SKM-1 treated with dmso at 0.1 percent for 144 hours (cell line): Measurements from ENCODE around the gene SMYD3.

Experiments used
- DNase-seq: peaks from one replicate; lab custom pipeline; 2025; ENCODE audit not compliant: unreplicated experiment; lab: John Stamatoyannopoulos, UW

SMYD3 gene

DNA sequence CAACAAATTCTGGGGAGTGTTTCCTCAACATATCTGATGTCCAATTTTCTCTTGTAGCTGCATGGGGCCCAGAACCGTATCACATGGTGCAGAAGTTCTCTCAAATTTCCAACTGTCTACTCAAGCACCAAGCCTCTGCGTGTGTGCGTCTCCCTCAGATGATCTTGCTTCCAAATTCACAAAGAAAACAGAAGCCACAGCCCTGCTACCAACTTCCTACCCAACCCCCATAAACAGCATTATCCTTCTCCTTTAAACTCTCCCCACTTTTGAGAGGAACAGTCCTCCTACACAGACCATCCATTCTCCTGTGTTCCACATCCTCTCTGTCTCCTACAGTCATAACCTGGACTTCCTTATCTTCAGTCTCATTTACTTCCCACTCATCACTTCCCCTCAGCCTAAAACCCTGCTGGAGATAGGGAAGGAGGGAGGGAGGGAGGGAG, 354.1 kb downstream of the SMYD3 start:
- DNase-seq: peak; percentile 28

DNA sequence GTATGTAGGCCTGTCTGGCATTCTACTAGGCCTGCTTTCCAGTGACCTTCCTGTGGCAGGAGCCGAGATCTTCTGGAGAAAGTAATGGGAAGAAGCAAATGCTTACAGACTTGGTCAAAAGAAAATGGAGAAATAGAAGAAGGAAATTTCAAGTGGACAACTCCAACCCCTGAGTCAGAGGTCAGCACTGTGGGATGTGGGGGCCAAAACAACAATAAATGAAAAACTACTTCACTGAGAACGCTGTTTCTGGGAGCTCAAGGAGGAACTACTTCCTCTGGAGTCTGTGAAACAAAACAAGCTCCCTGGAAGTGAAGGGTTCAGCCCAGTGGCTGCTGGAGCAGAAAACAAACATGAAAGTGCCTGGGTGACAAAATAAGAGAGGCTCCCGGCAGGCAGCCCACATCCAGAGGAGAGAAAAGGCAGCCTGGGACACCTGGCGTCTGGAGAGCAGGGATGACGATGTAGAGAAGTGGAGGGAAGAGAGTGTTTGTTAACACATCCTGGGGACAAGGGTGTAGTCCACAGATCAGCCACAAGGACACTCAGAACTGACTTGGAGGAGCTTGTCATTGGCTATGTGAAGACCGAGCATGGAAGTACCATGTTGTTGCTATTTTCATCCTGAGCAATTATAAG, 355.2 kb downstream of the SMYD3 start:
- no peak for DNase-seq

DNA sequence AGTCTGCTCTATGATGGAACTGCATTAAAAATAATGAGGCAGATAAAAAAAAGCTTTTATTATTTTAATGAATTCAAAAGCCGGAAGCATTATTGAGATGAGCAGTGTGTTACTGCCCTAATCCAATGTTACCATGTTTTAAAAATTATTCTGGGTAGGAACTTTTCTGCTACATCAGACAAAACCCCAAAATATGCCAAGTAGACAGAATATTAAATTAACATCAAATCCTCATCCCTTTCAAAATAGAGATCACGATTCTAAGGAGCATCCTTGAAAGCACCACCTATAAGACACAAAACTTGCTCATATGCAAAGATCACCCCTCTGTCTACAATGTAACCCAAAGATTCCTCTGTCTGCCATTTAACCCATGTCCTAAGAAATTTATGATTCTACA, 357.5 kb downstream of the SMYD3 start:
- DNase-seq: no peak

DNA sequence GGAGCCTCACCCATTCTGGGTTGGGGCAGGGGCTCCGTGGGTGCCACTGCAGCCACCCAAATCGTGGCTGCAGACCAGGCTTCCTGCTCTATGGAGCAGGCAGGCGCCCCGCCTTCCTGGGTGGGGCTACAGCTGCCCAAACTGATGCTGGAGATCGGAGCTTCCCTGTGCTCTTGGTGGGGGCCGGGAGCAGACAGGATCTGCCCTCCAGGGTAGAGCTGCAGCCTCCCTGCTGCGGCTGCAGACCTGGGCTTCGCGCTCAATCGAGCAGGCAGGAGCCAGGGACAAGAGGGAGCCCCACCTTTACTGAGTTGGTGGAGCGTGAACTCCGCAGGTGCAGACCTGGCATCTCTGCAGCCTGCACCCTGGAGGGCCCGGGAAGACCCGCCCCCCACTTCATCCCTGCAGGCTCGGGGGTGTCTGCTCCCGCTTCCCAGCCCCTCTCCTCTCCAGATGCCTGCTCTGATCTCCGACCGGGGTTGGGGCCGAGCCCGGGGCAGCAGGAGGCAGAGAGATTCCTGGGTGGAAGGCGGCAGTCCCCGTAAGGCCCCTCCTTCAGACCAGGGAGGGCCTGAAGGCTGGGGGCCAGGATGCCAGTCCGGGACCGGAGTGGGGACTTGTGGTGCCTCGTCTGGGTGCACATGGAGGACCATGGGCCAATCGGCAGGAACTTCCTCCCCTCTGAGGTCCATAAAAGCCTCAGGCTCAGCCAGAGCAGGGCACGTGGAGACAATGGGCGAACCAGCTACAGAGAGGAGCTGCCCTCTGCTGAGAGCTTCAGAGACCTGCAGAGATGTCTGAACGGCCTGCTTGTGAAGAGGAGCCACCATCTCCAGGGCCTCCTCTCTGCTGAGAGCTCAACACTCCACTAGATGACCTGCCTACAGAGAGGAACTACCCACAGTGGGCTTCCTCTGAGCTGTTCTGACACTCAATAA, 359.3 kb downstream of the SMYD3 start:
- no peak for DNase-seq

DNA sequence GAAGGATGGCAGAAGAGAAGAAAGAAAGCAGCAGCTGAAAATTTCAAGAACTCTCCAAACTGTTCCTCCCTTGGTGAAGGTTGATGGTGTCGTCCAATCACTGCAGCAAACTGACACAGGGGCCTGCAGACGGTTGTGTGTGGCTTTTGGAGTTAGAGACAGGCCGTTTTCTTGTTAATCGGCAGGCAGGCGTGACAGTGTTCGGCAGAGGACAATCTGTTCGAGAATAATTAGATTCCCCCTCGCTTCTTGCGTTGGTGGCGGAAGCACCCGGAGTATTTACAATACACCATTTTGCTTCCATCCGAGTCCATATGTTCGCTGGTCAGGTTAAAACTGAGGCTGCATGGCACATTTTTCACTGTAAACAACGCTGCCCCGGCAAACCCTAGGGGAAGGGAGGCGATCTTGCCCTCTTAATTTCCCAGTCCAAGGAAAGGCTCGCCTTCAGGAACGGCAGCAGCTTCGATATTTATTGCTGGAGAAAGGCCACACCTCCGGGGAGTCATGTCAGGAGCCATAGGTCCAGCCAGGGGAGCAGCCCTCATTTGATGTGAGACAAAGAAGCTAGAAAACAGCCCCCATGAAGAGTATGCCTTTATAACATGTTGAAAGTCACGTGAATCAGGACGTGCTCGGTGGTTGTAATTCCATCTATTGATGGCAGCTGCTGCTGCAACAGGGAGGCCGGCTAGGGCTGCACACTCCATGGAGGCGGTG, 360.1 kb downstream of the SMYD3 start:
- DNase-seq: no peak

DNA sequence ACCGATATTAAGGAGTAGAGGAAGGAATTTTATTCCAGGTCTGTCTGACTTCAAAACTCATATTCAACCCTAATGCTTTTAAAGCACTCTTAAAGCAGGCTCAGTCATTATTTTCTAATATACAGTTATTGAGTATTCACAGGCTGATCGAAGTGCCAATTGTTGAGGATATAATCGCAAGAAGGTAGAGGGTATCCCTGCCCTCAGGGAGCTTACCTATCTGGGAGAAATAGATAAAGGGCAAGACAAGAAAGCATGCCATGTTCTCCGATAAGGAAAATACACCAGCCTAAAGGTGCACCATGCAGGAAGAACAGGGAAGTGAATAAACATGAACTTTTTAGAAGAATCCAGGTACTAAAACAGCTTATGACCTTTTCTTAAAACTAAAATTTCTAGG, 361.2 kb downstream of the SMYD3 start:
- no peak for DNase-seq

DNA sequence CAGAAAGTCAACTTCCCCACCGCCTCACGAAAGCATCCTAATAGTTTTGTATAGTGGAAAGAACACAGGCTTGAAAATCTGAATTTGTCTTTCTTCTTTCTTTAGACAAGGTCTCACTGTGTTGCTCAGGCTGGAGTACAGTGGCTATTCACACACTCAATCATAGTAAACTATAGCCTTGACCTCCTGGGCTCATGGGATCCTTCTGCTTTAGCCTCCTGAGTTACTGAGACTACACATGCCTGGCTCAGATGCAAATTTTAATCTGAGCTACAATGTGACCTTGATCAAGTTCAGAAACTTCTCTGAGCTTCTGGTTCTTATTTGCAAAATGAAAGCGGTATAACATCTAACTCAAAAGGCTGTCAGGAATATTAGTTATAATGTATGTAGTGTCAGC, 362.1 kb downstream of the SMYD3 start:
- no peak for DNase-seq

DNA sequence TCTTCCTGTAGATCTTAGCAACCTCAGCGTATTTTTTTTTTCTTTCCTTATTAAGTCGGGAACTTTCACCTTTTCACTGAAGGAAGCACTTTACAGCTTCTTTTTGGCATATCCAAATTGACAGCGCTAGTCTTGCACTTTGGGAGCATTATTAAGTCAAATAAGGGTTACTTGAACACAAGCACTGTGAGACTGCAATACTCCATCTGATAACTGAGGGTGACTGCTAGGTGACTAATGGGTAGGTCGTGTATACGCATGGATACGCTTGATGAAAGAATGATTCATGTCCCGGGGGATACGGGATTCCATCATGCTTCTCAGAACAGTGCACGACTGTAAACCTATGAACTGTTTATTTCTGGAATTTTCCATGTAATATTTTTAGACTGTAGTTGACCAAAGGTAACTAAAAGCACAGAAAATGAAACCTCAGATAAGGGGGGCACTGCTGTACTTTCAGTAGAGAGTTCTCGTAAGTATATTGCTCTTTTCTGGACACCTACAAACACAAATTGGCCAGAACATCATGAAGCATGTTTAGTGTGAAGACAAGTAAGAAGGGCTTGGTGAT, 364.7 kb downstream of the SMYD3 start:
- DNase-seq: no peak

DNA sequence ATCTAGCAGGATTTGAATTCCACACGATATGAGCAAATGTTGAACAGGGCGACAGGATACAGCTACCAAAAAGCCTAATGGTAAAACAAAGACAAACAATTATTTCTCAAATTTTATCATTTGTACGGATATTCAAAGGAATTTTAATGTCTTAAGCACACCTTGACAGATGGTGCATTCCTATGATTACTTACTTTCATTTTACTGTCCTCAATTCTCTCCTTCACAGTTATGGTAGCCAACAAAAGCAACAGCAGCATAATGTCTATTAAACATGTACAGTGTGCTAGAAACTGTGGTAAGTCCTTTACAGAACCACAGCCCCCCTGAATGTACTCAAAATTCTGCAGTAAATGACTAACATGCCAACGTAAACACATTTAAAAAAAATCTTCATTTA, 365.8 kb downstream of the SMYD3 start:
- no peak for DNase-seq

DNA sequence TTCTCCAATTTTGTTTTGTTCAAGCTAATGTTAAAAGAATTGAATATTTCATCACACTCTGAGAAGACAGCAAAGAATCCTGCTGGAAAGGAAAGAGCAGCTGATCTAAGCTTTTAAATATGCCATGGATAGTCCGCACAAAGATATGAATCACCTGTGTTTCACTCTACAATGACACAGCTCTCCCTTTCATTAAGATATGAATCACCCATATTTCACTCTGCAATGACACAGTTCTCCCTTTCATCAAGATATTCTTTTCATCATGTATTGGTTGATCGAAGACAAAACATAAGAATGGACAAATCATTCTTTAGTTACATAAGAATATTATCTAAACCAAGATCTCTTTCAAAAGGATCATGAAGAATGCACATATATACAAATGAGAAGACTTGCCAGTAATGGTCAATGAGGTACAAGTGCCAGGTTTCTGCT, 367.3 kb downstream of the SMYD3 start:
- DNase-seq: no peak

DNA sequence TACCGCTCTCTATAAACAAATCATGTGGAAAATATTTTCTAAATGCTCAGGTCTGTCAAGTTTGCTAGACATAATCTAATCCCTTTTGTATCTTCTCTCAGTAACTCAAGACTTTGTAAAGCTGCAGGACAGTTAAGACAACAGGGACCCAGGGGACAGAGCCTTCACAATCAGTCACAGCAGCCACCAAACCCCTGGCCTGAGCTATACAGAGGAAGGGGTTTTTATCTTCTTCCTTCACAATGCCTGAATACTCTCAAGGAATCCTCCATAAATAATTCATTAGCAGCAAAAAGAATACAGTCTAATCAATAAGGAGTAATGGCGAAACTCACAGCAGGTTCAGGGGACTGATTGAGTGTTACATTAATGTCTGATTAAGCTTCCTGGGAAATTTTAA, 368.3 kb downstream of the SMYD3 start:
- DNase-seq: no peak

DNA sequence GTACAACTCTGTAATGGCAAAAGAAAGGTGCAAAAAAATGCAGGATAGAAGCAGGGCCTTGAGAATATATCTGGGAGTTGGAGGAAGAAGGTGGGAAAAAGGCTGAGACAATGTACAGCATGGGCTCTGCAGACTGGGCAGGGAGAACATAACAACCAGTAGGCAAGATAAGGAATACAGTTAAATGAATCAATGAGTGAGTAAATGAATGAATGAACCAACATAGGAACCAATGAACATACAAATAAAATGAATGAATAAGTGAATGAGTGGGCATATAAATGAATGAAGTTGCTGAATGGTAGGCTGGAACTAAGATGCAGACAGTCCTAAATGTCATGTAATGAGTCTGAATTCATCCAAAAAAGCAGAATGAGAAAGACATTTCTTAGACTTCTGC, 370.6 kb downstream of the SMYD3 start:
- DNase-seq: no peak

DNA sequence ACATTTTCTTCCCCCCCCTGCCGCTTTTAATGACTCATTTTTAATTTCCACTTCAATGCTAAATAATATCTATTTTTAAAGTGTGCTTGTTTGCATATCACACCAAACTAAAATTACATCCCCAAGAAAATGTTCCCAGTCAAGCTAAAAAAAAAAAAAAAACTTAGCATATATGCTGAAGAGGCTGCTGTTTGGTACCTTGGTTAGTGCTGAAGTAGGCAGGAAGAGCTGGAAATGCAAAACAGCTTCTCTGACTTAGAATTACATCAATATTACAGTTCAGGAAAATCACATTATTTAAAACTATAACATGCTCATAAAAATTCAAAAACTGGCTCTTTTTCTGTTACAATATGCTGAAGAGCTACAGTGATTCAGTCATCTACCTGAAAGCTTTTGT, 372.3 kb downstream of the SMYD3 start:
- DNase-seq: no peak

DNA sequence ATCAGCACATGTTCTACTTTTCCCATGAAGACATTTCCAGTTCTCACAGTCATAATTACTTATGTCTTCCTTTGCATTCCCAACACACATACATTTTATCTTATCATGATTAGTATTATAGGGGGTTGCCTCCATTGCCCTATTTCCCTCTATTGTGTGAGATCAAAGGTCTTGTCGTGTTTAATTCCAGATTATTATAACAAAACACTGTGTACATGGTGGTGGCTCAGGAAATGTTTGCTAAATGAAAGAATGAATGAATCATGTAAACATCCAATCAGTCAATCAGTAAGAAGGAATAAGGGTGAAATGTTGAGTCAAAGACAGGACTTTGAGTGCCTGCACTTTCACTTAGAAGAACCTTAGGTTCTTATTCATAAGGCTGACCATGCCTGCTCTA, 376.0 kb downstream of the SMYD3 start:
- DNase-seq: no peak

DNA sequence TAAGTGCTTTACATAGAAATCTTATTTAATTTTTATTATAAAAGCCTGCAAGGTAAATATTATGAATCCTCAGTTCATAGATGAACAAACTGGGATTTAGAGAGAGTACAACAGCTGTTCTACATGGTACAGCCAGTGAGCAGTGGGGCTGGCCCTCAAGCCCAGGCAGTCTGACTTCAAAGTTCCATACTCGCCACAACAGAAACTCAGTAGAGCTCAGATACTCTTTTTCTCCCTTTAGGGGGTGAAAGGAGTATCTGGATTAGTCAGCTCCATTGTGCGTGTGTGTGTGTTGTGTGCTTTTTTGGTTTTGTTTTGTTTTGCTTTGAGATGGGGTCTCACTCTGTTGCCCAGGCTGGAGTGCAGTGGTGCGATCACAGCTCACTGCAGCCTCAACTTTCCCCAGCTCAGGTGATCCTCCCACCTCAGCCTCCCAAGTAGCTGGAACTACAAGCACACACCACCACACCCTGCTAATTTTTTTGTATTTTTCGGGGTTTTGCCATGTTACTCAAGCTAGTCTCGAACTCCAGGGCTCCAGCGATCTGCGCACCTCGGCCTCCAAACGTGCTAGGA, 378.5 kb downstream of the SMYD3 start:
- no peak for DNase-seq

DNA sequence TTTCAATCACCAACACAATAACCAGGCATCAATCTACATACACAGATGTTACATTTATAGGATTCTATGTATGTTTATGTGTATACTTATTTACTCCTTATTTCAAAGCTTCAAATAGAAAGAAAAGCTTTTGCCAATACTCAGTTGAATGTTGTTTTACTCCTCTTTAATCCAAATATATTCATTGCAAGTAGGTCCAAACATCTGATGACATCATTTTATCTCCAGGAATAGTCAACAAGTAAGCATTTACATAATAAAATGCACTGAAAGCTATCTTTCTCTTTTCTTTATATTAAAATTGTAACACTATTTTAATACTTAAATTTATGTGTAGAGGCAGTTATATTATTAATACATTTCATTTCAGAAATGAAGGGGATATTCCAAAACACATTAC, 380.5 kb downstream of the SMYD3 start:
- DNase-seq: no peak

DNA sequence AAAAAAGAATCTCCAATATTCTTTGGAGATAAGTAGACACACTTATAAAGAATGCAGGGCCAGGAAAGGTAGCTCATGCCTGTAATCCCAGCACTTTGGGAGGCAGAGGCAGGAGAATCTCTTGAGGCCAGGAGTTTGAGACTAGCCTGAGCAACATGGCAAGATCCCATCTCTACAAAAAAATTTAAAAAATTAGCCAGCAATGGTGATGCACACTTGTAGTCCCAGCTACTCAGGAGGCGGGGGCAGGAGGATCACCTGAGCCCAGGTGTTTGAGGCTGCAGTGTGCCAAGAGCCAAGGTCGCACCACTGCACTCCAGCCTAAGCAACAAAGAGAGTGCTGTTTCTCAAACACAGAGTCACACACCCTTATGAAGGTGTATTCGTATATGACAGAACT, 385.0 kb downstream of the SMYD3 start:
- no peak for DNase-seq

DNA sequence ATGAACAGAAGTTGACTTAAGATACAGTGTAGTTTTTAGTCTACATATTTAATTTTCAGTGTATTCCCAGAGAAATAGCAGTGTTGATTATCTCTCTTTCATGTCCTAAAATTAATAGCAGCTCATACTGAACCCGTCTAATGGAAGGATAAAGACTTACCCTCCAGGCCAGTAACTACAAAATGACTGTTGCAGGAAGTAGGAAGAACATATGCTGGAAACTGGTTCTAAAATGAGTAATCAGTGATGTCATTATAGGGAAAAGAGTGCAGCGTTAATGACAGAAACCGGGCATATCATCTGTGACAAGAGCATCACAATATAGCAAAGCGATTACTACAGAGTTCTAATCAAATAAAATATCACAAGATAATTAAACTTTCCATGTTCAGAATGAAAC, 385.5 kb downstream of the SMYD3 start:
- no peak for DNase-seq

DNA sequence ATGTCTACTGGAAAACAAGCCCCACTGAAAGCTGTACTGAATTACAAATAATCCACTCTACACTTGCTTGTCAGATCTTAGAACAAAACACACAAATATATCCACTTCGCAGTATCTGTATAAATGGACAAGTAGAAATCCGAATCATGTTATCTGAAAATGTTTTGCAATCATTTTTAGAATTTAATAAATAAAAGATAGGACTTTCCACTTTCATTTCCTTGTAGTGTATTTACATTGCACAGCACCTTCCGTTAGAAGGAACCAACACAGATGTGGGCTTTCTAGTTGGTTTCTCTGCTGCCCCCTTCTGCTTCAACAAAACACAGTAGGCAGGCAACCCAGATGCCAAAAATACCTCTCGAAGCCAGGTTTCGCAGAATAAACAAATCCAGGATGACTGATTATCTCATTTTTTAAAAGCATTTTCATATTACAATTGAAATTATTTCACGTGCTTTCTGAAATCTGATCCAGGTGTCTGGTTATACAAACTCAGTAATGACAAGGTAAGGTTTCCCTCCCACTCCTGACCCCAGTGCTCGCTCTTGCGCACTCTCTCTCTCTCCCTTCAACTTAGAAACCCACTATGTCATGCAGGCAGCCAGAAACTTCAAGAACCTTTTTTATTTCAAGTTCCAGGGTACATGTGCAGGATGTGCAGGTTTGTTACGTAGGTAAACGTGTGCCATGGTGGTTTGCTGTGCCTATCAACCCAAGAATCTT, 389.9 kb downstream of the SMYD3 start:
- peak; percentile 57 for DNase-seq

DNA sequence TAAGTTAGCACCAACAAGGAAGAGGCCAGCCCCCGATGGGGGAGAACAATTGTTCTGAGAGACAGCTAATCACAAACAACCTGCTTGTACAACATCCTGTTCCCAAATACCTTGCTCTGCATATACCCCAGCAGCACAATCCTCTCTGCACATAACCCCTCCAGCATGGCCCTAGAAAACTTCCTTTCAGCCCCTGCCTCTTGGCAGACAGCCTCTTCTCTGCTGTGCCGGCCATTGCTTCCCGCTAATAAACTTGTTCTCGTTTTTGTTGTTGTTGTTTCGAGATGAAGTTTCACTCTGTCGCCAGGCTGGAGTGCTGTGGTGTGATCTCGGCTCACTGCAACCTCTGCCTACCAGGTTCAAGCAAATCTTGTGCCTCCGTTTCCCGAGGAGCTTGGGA, 392.7 kb downstream of the SMYD3 start:
- no peak for DNase-seq
